ENCODE data around the gene TMEM198. TPM values are rescaled to one million over a fixed set of nuclear protein-coding genes. Genes with fewer than 3 reads are reported as not detected.

TMEM198 gene
- total and polyA plus RNA-seq, 2 donors (not counting 1 experiment from before 2014, with no cell fraction given) = 0.39 to 1.1 TPM

- H3K27me3 ChIP-seq (replicated peaks in 1 of 4; ENCODE audit: control extremely low read depth in 1 of 4, control insufficient read depth in 3 of 4, insufficient read depth in 4 of 4, low read length in 3 of 4) = peaks cover 0 to 91% (median 25%) of the 10 kb centered on the region in 4 experiments
- peaks cover 25% of the 10 kb centered on the region for H3K4me1 Mint-ChIP-seq
These were observed 29.5 kb upstream of the TMEM198 start, which contains the start of gene ASIC4 for GRCh38 chr2:219514196-219514761. Gene ASIC4 (plus strand): TSS chr2:219514482. CDS start chr2:219514725, 243 bp downstream.

More at GRCh38 chr2:219514196-219514761, 29.5 kb upstream of the TMEM198 start, which contains the start of gene ASIC4:
- Histone ChIP-seq H4K20me1 (ENCODE audit: control insufficient read depth, insufficient read depth, low read length, poor library complexity, severe bottlenecking) (no peaks in the 10 kb centered on the region), H3K36me3 (replicated peaks in 1 of 2; ENCODE audit: control extremely low read depth in 1 of 2, control insufficient read depth in 1 of 2, extremely low read depth in 1 of 2, insufficient read depth in 2 of 2, low read length in 1 of 2) (no peaks in the 10 kb centered on the region), H3K9me3 (ENCODE audit: control extremely low read depth in 1 of 3, control insufficient read depth in 2 of 3, insufficient read depth in 1 of 3, low read length in 2 of 3) (peaks cover 0 to 18% (median 0%) of the 10 kb centered on the region in 3 donors), H3K4me2 (replicated peaks; ENCODE audit: low read depth, low read length, poor library complexity, severe bottlenecking) (no peak within 1 kb of the TSS), H2AFZ (ENCODE audit: insufficient read depth, low read depth, low read length, poor library complexity, severe bottlenecking) (no peak within 1 kb of the TSS), H3K4me3 (ENCODE audit: control extremely low read depth in 1 of 5, extremely low read depth in 1 of 5, insufficient read depth in 1 of 5, low read depth in 2 of 5, low read length in 4 of 5) (no peak within 1 kb of the TSS), H3K27ac (ENCODE audit: low read length in 2 of 2) (no peak within 1 kb of the TSS), H3K4me1 (ENCODE audit: control insufficient read depth in 2 of 2, insufficient read depth in 2 of 2, low read length in 2 of 2) (peaks cover 13 to 30% of the 10 kb centered on the region in 2 donors), H3K9ac (ENCODE audit: low read length) (no peak within 1 kb of the TSS), H3K79me2 (ENCODE audit: control insufficient read depth, insufficient read depth, low read length) (no peaks in the 10 kb centered on the region)
- 8% methylated on average over 30 of the region's 31 CpGs for WGBS (ENCODE audit: insufficient coverage)
- no peak for ATAC-seq (ENCODE audit: low read depth)
- ChIA-PET CTCF (interaction anchor here (0.8 to 1.8 kb wide), 3 partner anchors 14 to 16 kb away, joined by 3 to 6 read pairs (median 4); no protein-coding TSS in a partner anchor), POLR2A (no interaction called here)
- Mint-ChIP-seq H3K9me3 (ENCODE audit: insufficient read depth) (no peaks in the 10 kb centered on the region), H3K4me3 (no peak within 1 kb of the TSS), H3K27me3 (peaks cover 72% of the 10 kb centered on the region), H3K27ac (no peak within 1 kb of the TSS)
- TF ChIP-seq EZH2 (IDR thresholded peaks at IDR 0.05; ENCODE audit: borderline replicate concordance, insufficient read depth, low read depth, low read length, poor library complexity, severe bottlenecking) = no peak
- no peak for TF ChIP-seq CTCF (IDR thresholded peaks at IDR 0.05)
- DNase-seq = no peak
- intact Hi-C loops (cut with micrococcal nuclease) = no loop called here

Data from B cell (primary cell).